AG10803 (cell line): Measurements from ENCODE around the gene ATP1B1.

Experiments
- DNase-seq: peaks from one replicate; pipeline ENCODE4 v3.0.0; 2010; ENCODE audit warnings: low read depth
- H3K4me3 ChIP-seq: 2 replicates; pipeline ENCODE4 v1.5.1; 2011; ENCODE audit warnings: mild to moderate bottlenecking, low read length, control low read depth
- TF ChIP-seq, protein P1 (sequence below): conservative IDR thresholded peaks from 2 replicates; pipeline ENCODE4 v1.5.1; 2011; ENCODE audit warnings: mild to moderate bottlenecking, low read length, control low read depth, inconsistent platforms

Gene ATP1B1

DNA sequence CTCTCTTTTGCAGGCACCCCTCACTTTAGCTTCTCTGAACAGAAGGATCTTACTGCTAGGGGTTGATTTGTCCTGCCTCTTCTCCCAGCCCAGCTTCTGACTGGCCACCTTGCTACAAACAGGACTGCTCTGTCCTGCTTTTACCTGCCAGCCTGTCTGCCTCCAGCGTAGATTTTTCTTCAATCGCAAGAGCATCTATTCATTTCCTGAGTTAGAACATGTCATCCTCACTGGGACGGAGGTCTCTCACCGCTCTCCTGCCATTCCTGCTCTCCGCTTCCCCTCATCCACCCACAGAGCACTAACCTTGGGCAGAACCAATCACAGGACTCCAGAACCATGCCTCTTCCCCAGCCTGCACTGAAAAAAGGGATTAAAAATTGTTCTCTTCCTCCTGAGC lies 3.5 kb upstream of the ATP1B1 start:
- TF ChIP-seq, protein P1, sequence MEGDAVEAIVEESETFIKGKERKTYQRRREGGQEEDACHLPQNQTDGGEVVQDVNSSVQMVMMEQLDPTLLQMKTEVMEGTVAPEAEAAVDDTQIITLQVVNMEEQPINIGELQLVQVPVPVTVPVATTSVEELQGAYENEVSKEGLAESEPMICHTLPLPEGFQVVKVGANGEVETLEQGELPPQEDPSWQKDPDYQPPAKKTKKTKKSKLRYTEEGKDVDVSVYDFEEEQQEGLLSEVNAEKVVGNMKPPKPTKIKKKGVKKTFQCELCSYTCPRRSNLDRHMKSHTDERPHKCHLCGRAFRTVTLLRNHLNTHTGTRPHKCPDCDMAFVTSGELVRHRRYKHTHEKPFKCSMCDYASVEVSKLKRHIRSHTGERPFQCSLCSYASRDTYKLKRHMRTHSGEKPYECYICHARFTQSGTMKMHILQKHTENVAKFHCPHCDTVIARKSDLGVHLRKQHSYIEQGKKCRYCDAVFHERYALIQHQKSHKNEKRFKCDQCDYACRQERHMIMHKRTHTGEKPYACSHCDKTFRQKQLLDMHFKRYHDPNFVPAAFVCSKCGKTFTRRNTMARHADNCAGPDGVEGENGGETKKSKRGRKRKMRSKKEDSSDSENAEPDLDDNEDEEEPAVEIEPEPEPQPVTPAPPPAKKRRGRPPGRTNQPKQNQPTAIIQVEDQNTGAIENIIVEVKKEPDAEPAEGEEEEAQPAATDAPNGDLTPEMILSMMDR, result no peak
- no peak for DNase-seq
- H3K4me3 ChIP-seq, result no peak overlapping the region

DNA sequence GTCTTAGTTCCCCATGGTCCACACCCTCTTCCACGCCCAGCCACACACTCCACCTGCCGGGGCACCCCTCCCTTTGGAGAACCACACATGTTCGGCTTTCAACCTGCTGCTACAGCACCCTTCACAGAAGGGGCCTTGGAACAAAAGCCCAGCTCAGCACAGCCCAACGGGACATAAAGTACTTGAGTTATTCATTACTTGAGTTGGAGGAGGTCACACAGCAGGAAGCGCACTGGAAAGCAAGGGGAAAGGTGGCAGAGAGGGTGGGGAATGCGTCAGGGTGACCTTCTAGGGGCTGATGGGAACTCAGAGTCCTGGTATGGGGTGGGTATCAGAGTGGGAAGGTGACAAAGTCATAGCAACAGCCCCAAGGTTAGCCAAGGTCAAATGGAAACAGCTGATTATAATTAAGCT lies 3.0 kb upstream of the ATP1B1 start:
- H3K4me3 ChIP-seq, result no peak overlapping the region
- no peak for DNase-seq
- TF ChIP-seq, protein P1, result no peak

DNA sequence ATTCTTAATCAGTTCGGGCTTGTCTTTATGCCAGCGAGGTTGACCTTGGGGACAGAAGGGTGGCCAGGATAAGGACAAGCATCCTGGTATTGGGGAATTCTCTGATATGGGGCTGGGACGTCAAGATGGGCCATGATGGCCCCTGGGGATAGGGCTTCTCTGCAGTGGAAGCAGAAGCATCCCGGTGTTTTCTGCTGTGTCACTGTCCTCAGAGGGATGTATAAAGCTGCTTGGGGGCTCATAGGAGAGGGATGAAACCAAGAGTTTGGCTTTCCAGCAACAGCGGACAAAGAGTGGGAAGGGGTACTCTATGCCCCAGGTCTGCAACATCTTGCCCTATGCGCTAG lies 1.4 kb upstream of the ATP1B1 start:
- H3K4me3 ChIP-seq, result no peak overlapping the region
- TF ChIP-seq, protein P1, result no peak
- no peak for DNase-seq

DNA sequence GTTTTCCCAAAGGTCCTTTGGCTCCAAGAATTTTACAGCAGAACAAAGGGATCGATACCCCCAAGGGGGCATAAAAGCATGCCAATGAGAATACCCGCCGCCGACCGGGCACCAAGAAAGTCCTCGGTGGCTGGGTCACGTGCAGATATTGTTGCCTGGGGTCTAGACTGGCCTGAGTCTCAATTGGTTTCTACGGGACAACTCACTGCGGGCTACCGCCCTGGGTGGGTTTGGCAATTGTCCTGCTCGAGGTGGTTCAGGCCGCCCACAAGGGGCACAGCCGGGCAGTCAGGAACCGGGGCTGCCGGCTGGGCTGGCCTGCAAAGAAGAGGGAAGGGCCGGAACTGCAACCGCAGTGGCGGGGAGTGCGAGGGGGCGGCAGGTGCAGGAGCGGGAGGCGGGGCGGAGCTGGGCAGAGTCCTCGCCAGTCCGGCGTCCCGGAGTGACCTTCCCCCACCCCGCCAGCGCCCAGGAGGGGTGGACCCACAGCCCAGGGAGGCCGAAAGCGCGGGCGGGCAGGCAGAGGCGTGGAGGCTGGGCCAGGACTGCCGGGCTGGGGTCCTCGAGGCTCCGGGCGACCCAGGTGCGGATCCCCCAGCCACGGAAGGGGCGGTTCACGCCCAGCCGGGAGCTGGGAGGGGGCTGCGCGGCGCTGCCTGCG lies 926 bp upstream of the ATP1B1 start:
- H3K4me3 ChIP-seq, result peak overlapping the region; percentile 80
- TF ChIP-seq, protein P1, result no peak
- no peak for DNase-seq

DNA sequence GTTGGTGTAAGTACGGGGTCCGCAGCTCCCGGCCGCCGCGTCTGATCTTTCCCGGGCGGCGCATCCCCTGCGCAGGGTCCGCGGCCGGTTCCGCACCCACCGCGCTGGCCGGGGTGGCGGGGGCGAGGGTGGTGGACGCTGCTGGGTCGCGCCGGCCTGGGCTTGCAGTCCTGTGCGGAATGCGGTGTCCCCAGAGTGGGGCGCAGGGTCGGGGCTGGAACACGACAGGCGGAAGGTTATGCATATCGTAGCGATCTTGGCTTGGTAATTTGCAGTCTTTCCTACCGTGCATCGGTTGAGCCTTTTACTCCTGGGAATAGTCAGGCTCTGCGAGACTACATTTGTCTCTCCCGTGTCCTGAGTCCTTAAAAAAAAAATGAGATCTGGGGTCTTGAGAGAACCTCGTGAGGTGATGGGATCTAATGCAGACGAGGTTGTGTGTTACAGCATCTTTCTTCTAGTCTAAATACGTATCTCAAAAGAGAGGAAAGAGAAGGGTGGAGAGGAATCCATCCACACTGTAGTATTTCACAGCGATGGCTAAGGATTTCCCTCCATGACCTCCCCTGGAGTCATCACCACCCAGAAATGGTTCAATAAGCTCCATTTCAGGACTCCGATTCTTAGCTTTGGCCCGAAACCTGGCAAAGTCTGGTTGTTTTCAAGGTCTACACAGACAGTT lies 572 bp downstream of the ATP1B1 start:
- H3K4me3 ChIP-seq, result peak overlapping the region; percentile 80
- TF ChIP-seq, protein P1, result no peak
- DNase-seq, result peak; percentile 23

DNA sequence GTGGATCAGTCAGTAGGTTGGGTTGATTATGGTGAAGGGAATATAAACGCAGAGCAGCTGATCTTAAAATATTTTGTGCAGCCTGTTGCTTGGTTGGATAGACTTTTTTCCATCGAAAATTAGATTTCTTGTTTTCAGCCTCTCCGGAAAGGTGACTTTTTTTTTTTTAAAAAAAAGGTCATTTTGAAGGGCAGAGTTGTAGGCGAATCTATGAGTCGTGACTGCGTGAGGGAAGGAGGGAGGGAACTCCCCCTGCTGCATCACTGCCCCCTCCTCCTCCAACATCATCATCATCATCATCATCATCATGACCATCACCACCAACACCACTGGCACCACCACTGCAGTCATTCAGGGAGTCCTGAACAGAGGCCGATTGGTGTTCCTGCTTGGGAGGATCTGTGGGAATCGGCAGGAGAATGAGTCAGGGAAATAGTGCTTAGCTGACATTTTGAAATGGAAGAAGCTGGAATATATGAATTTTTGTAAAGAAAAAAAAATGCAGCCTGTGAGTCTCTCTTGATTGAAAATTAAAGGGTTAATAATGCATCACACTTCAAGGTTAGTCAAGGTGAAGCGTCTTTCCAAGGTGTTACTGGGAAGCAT lies 1.2 kb downstream of the ATP1B1 start:
- TF ChIP-seq, protein P1, result no peak
- peak overlapping the region; percentile 80 for H3K4me3 ChIP-seq
- DNase-seq, result peak; percentile 23

DNA sequence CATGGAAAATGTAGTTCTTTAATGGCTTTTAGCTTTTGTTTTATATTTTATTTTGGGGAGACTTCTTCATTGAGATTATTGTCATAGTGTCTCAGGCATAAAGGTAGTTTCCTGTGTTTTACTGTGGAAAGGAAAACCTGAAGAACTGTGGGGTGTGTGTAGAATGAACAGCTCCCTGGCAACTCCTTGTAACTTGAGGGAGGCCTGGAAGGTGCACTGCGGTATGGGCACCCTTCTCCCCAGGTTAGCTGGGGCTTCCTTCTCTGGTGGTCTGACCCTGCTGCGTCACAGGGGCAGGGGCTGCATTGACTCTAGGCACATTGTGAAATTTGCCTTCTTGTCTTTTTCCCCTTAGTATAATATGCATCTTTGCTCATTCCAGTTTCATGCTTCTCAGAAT lies 1.7 kb downstream of the ATP1B1 start:
- TF ChIP-seq, protein P1, result no peak
- DNase-seq, result no peak
- peak overlapping the region; percentile 80 for H3K4me3 ChIP-seq
